Measurements from ENCODE around the gene B4GALNT4.
A peak's percentile ranks its signal among the peaks of the same experiment; 100 is the strongest.
"Not testable (repeated sequence)": the region's sequence is repeated elsewhere in the genome, so short reads cannot be mapped to it uniquely, and the experiment has no call there.

B4GALNT4 gene

GRCh38 chr11:395866-396265, 26.6 kb downstream of the B4GALNT4 start:
- DNase-seq (ENCODE audit: low read depth), result no peak
- H3K4me3 ChIP-seq (ENCODE audit: low read depth, low read length), result no peak overlapping the region
- in situ Hi-C loops (cut with HindIII; ENCODE audit: low sequenced_read_pairs), result no loop called here
- no peak for TF ChIP-seq CTCF (IDR thresholded peaks at IDR 0.05; ENCODE audit: low read depth, low read length, missing control alignments)

DNA sequence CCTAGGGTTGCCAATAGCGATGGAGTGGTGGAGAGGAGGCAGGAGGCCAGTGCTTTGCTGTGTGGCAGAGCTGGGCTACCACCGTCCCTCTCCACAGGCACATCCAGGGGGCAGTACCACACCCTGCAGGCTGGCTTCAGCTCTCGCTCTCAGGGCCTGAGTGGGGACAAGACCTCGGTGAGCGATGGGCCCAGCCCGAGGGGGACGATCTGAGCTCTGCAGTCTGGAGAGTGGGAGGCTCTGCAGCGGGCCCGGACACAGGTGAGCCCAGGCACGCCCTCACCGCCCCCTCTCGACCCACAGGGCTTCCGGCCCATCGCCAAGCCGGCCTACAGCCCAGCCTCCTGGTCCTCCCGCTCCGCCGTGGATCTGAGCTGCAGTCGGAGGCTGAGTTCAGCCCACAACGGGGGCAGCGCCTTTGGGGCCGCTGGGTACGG, 27.2 kb downstream of the B4GALNT4 start:
- TF ChIP-seq CTCF (IDR thresholded peaks at IDR 0.05; ENCODE audit: low read depth, low read length, missing control alignments), result peak; percentile 33
- H3K4me3 ChIP-seq (ENCODE audit: low read depth, low read length), result peak overlapping the region; percentile 32
- no peak for DNase-seq (ENCODE audit: low read depth)
- in situ Hi-C loops (cut with HindIII; ENCODE audit: low sequenced_read_pairs), result no loop called here

DNA sequence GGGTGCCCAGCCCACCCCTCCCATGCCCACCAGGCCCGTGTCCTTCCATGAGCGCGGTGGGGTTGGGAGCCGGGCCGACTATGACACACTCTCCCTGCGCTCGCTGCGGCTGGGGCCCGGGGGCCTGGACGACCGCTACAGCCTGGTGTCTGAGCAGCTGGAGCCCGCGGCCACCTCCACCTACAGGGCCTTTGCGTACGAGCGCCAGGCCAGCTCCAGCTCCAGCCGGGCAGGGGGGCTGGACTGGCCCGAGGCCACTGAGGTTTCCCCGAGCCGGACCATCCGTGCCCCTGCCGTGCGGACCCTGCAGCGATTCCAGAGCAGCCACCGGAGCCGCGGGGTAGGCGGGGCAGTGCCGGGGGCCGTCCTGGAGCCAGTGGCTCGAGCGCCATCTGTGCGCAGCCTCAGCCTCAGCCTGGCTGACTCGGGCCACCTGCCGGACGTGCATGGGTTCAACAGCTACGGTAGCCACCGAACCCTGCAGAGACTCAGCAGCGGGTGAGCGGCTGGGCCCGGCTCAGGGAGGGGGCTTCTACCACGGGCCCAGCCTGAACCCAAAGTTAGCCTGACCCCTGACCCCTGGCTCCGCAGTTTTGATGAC, 27.7 kb downstream of the B4GALNT4 start:
- in situ Hi-C loops (cut with HindIII; ENCODE audit: low sequenced_read_pairs), result no loop called here
- H3K4me3 ChIP-seq (ENCODE audit: low read depth, low read length), result peak overlapping the region; percentile 32
- TF ChIP-seq CTCF (IDR thresholded peaks at IDR 0.05; ENCODE audit: low read depth, low read length, missing control alignments), result peak; percentile 60
- peak; percentile 26 for DNase-seq (ENCODE audit: low read depth)

DNA sequence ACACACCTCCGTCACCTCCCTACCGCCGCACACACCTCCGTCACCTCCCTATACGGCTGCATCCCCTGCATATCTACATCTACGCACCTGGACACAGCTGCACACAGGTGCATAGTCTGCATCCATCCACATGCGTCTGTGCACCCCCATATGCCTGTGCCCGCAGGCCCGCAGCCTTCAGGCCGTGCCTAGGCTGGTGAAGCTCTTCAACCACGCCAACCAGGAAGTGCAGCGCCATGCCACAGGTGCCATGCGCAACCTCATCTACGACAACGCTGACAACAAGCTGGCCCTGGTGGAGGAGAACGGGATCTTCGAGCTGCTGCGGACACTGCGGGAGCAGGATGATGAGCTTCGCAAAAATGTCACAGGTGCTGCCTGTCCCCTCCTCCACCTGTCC, 29.5 kb downstream of the B4GALNT4 start:
- in situ Hi-C loops (cut with HindIII; ENCODE audit: low sequenced_read_pairs), result no loop called here
- DNase-seq (ENCODE audit: low read depth), result no peak
- no peak overlapping the region for H3K4me3 ChIP-seq (ENCODE audit: low read depth, low read length)

DNA sequence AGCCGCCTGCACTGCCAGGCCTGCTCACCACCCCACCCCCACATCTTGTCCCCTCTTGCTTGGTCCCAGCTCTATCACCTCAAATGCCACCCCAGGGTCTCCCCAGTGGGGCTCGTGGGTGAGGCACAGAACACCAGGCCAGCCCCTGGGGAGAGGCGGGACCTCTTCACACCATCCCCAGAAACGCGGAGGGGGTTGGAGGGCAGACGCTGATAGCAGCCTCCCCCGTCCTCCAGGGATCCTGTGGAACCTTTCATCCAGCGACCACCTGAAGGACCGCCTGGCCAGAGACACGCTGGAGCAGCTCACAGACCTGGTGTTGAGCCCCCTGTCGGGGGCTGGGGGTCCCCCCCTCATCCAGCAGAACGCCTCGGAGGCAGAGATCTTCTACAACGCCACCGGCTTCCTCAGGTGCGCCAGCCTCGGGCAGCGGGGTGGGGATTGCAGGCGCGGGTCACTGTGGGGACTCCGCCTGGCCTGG, 30.5 kb downstream of the B4GALNT4 start:
- no peak for TF ChIP-seq CTCF (IDR thresholded peaks at IDR 0.05; ENCODE audit: low read depth, low read length, missing control alignments)
- DNase-seq (ENCODE audit: low read depth), result no peak
- in situ Hi-C loops (cut with HindIII; ENCODE audit: low sequenced_read_pairs), result no loop called here
- no peak overlapping the region for H3K4me3 ChIP-seq (ENCODE audit: low read depth, low read length)

More for the DNA sequence above, 29.5 kb downstream of the B4GALNT4 start:
- no peak for TF ChIP-seq CTCF (IDR thresholded peaks at IDR 0.05; ENCODE audit: low read depth, low read length, missing control alignments)

DNA sequence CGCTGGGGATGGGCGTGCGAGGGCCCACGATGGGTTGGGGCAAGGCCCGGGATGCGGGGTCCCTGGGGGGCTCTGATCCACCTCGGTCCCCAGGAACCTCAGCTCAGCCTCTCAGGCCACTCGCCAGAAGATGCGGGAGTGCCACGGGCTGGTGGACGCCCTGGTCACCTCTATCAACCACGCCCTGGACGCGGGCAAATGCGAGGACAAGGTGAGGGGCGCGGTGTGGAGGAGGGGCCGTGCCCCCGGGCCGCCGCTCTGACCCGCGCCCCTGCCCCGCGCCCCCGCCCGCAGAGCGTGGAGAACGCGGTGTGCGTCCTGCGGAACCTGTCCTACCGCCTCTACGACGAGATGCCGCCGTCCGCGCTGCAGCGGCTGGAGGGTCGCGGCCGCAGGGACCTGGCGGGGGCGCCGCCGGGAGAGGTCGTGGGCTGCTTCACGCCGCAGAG, 31.0 kb downstream of the B4GALNT4 start:
- in situ Hi-C loops (cut with HindIII; ENCODE audit: low sequenced_read_pairs), result no loop called here
- no peak overlapping the region for H3K4me3 ChIP-seq (ENCODE audit: low read depth, low read length)
- no peak for DNase-seq (ENCODE audit: low read depth)
- no peak for TF ChIP-seq CTCF (IDR thresholded peaks at IDR 0.05; ENCODE audit: low read depth, low read length, missing control alignments)

- H3K4me3 ChIP-seq (ENCODE audit: low read depth, low read length); in situ Hi-C loops (cut with HindIII; ENCODE audit: low sequenced_read_pairs); DNase-seq (ENCODE audit: low read depth): not testable (repeated sequence)
Observed at GRCh38 chr11:401196-401595, 31.9 kb downstream of the B4GALNT4 start.
